Measurements from ENCODE around the gene SCNN1A. TPM values are rescaled to one million over a fixed set of nuclear protein-coding genes. Genes with fewer than 3 reads are reported as not detected.
A peak's percentile ranks its signal among the peaks of the same experiment; 100 is the strongest.

The SCNN1A gene
- total and polyA plus RNA-seq, 2 of the 13 experiments (the other 11 are each of a cell fraction or from before 2014, with no cell fraction given), result 1.5 to 14.6 TPM

- TF ChIP-seq MLXIP (CRISPR knock-in tag; IDR thresholded peaks at IDR 0.05; ENCODE audit: borderline replicate concordance) (no peak), ZBTB25 (CRISPR knock-in tag; IDR thresholded peaks at IDR 0.05) (peak; percentile 93), BCL3 (CRISPR knock-in tag; IDR thresholded peaks at IDR 0.05) (peak; percentile 72), ZNF788 (CRISPR knock-in tag; IDR thresholded peaks at IDR 0.05; ENCODE audit: borderline replicate concordance) (peak; percentile 97), SUZ12 (IDR thresholded peaks at IDR 0.05; ENCODE audit: low read depth, low read length) (no peak), ATAD3A (CRISPR knock-in tag; IDR thresholded peaks at IDR 0.05) (no peak), ZNF333 (CRISPR knock-in tag; IDR thresholded peaks at IDR 0.05; ENCODE audit: borderline replicate concordance) (no peak), ZNF276 (CRISPR knock-in tag; IDR thresholded peaks at IDR 0.05; ENCODE audit: low read depth) (no peak), NBN (conservative IDR thresholded peaks at IDR 0.05) (no peak), ZNF841 (CRISPR knock-in tag; IDR thresholded peaks at IDR 0.05; ENCODE audit: borderline replicate concordance) (no peak; the same call in 1 of the 2 replicates), EHMT2 (IDR thresholded peaks at IDR 0.05; ENCODE audit: borderline replicate concordance, low read depth, low read length) (no peak), GPN1 (CRISPR knock-in tag; IDR thresholded peaks at IDR 0.05; ENCODE audit: borderline replicate concordance) (no peak), ZNF646 (CRISPR knock-in tag; IDR thresholded peaks at IDR 0.05) (peak; percentile 57), DPF2 (CRISPR knock-in tag; IDR thresholded peaks at IDR 0.05; ENCODE audit: borderline replicate concordance, low read depth) (peak; percentile 62)
Observed at GRCh38 chr12:6383572-6384498, 8.5 kb upstream of the SCNN1A start, which contains the start of gene LTBR (continued).

All from HepG2 (cell line).